Prostate gland (tissue), 2 donors: ENCODE measurements around the gene TRMT11.

ENCODE experiments used
- POLR2A ChIP-seq: fragments of 450-650 bp; IDR thresholded peaks from one replicate; pipeline ENCODE4 v1.6.1; 2016; ENCODE audit warnings: antibody characterized with exemption, mild to moderate bottlenecking
- POLR2AphosphoS5 ChIP-seq: sonication (generic); formaldehyde crosslinking; IDR thresholded peaks from one replicate; pipeline ENCODE4 v1.6.1; 2017; ENCODE audit warnings: antibody characterized with exemption
- TF ChIP-seq, protein P1 (sequence below), 4 experiments: fragments of 200-600 bp in 2 of 4; fragments of 450-650 bp in 2 of 4; sonication (generic) in 2 of 4; IDR thresholded peaks; 1 replicate in 3 of 4; 2 replicates in 1 of 4; pipeline ENCODE4 v1.5.1; 2016 to 2019; ENCODE audit warnings: antibody characterized with exemption in 4 of 4, mild to moderate bottlenecking in 2 of 4, moderate library complexity in 2 of 4

DNA sequence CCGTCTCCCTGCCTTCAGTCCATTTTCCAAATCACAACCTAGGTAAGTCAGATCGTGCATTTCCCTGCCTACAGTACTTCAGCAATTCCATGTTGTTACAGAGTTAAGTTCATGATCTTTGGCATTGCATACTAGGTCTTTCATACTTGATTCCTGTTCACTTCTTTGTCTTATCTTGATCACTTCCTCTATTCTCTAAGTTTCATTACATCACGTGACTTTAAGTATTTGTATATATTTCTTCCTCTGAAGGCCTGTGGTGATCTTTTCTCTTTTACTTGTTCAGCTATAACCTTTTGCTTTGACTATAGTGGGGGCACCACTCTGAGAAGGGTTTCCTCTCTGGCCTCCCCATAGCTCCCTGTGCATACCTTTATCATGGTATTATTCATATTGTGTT, 100.2 kb downstream of the TRMT11 start:
- TF ChIP-seq, protein P1, sequence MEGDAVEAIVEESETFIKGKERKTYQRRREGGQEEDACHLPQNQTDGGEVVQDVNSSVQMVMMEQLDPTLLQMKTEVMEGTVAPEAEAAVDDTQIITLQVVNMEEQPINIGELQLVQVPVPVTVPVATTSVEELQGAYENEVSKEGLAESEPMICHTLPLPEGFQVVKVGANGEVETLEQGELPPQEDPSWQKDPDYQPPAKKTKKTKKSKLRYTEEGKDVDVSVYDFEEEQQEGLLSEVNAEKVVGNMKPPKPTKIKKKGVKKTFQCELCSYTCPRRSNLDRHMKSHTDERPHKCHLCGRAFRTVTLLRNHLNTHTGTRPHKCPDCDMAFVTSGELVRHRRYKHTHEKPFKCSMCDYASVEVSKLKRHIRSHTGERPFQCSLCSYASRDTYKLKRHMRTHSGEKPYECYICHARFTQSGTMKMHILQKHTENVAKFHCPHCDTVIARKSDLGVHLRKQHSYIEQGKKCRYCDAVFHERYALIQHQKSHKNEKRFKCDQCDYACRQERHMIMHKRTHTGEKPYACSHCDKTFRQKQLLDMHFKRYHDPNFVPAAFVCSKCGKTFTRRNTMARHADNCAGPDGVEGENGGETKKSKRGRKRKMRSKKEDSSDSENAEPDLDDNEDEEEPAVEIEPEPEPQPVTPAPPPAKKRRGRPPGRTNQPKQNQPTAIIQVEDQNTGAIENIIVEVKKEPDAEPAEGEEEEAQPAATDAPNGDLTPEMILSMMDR (IDR thresholded peaks at IDR 0.05), result no peak
- TF ChIP-seq POLR2A (no peak), POLR2AphosphoS5 (no peak)
